Lung (tissue), 12 donors: ENCODE measurements around the gene DEDD2. TPM values are rescaled to one million over a fixed set of nuclear protein-coding genes. Genes with fewer than 3 reads are reported as not detected.

Source experiments
- ATAC-seq: fragments of 200-7000 bp; cut with Tn5 transposase; one replicate; pipeline ENCODE4 v1.9.1; 2020; ENCODE audit warnings: moderate number of reproducible peaks; ENCODE audit not compliant: insufficient read depth, low FRiP score
- DNase-seq, 3 donors: peaks; one replicate each; pipeline ENCODE4 v3.0.0-alpha.2; 2013 to 2017
- H3K27ac ChIP-seq, 2 donors: one replicate each; pipeline ENCODE4 v1.5.1; 2013; ENCODE audit warnings: mild to moderate bottlenecking in 2 of 2, moderate library complexity in 2 of 2, control low read depth in 1 of 2, inconsistent platforms in 1 of 2, low read depth in 1 of 2, low read length in 1 of 2
- H3K27me3 ChIP-seq, 3 donors: one replicate each; pipeline ENCODE4 v1.5.1; 2013; ENCODE audit warnings: low read length in 2 of 3; ENCODE audit not compliant: control insufficient read depth in 3 of 3, insufficient read depth in 3 of 3
- H3K36me3 ChIP-seq, 4 donors: one replicate each; pipeline ENCODE4 v1.5.1; 2013; ENCODE audit warnings: low read length in 4 of 4, mild to moderate bottlenecking in 1 of 4, moderate library complexity in 1 of 4; ENCODE audit not compliant: control insufficient read depth in 4 of 4, insufficient read depth in 4 of 4
- H3K4me1 ChIP-seq, 5 donors: one replicate each; pipeline ENCODE4 v1.5.1; 2013; ENCODE audit warnings: low read length in 5 of 5, mild to moderate bottlenecking in 2 of 5, moderate library complexity in 1 of 5; ENCODE audit not compliant: control insufficient read depth in 5 of 5, insufficient read depth in 5 of 5
- H3K4me3 ChIP-seq: one replicate; pipeline ENCODE4 v1.5.1; 2013; ENCODE audit warnings: mild to moderate bottlenecking, control low read depth, moderate library complexity
- H3K9ac ChIP-seq, 2 donors: one replicate each; pipeline ENCODE4 v1.5.1; 2013; ENCODE audit warnings: low read length in 2 of 2, control low read depth in 1 of 2; ENCODE audit not compliant: insufficient read depth in 1 of 2
- H3K9me3 ChIP-seq, 4 donors: one replicate each; pipeline ENCODE4 v1.5.1; 2013; ENCODE audit warnings: low read length in 3 of 4, mild to moderate bottlenecking in 1 of 4, moderate library complexity in 1 of 4; ENCODE audit not compliant: control insufficient read depth in 4 of 4, insufficient read depth in 3 of 4
- CTCF ChIP-seq: IDR thresholded peaks from 2 replicates; pipeline ENCODE4 v1.5.1; 2012; ENCODE audit warnings: mild to moderate bottlenecking; ENCODE audit errors: control extremely low read depth, extremely low read depth
- WGBS, 2 donors: extraction: QIAGEN DNeasy Blood & Tissue Kit; methylation state at CpG; one replicate each; pipeline ENCODE4 v1.1.7; 2013; 5-methylcytosine and 5-hydroxymethylcytosine counted together
- polyA plus RNA-seq, 2 donors: library from polyadenylated mRNA; stranded (reverse); fragments of 200-250 nt; gene quantifications; one replicate each; pipeline ENCODE4 v1.2.1, GENCODE V29; 2013
- total RNA-seq, 2 donors: library from RNA; depleted of rRNA in 1 of 2; stranded (reverse); fragments of >200 nt in 1 of 2; gene quantifications; one replicate each; pipeline ENCODE4 v1.2.1, GENCODE V29; 2014 to 2021
- donor health status: control.
- donor health status: control.
- donor health status: Bipolar disorder and iron deficiency.
- donor health status: healthy.
- donor health status: DM: yes; HTN: yes; CAD: no.

Gene DEDD2
- total and polyA plus RNA-seq, 4 donors: 31.4 to 60.8 (median 36.7) TPM

DNA sequence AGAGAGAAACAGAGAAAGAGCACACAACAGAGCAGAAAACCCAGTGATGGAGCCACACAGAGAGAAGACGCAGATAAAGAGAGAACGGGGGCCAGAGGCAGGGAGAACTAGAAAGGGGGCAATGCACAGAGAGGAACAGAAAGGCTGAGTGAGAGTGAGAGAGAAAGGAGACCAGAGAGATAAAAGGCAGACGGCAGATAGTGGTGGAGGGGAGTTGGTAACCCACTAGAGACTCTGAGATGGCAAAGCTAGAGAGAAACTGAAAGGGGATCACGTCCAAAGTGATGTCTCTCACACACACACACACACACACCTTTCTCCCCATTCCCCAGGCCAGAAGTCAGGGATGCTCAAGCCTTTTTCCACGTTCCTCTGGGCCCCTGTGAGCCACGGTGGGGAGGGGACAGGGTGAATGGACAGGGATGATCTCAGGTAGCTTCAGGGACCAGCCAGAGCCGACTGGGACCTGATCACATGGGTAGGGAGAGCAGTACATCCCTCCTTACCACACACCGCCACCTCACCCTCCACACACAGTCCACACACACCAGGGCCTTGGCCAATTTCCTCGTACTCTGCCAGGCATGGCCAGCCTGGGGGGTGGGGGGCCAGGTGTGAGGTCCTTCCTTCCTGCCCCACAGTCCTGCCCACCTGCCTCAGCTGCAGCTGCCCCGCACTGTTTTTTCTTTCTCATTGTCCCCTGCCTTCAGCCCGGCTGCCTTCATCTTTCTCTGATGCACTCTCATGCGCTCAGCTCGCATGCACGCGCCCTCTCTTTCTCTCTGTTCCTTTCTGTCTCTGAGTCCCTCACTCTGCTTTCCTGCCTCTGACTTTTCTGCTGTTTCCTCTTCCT lies 62.8 kb downstream of the DEDD2 start:
- DNase-seq: no peak
- Histone ChIP-seq H3K27ac (no peak overlapping the region), H3K27me3 (peaks cover 0 to 48% (median 23%) of the 10 kb centered on the region in 3 donors), H3K9me3 (peaks cover 0 to 3% (median 0%) of the 10 kb centered on the region in 4 donors), H3K4me3 (no peak overlapping the region), H3K9ac (no peak overlapping the region), H3K4me1 (no peaks in the 10 kb centered on the region), H3K36me3 (no peaks in the 10 kb centered on the region)
- 42 to 45% methylated on average over 15 of the region's 15 CpGs for WGBS, 2 donors
- TF ChIP-seq CTCF: no peak
- no peak for ATAC-seq

GRCh38 chr19:42153672-42154433 lies 63.6 kb downstream of the DEDD2 start:
- ATAC-seq: no peak
- no peak for DNase-seq
- Histone ChIP-seq H3K4me1 (no peaks in the 10 kb centered on the region), H3K27ac (no peak overlapping the region), H3K9ac (no peak overlapping the region), H3K36me3 (no peaks in the 10 kb centered on the region), H3K27me3 (peaks cover 0 to 53% (median 23%) of the 10 kb centered on the region in 3 donors), H3K4me3 (no peak overlapping the region), H3K9me3 (peaks cover 0 to 3% (median 0%) of the 10 kb centered on the region in 4 donors)
- WGBS, 2 donors: 57 to 68% methylated on average over 20 of the region's 20 CpGs
- no peak for TF ChIP-seq CTCF

GRCh38 chr19:42152910-42153671 lies 64.4 kb downstream of the DEDD2 start:
- 90 to 96% methylated on average over 25 of the region's 25 CpGs for WGBS, 2 donors

More at GRCh38 chr19:42152910-42153671, 64.4 kb downstream of the DEDD2 start:
- Histone ChIP-seq H3K9me3 (peaks cover 0 to 3% (median 0%) of the 10 kb centered on the region in 4 donors), H3K27ac (no peak overlapping the region), H3K36me3 (no peaks in the 10 kb centered on the region), H3K4me1 (no peaks in the 10 kb centered on the region), H3K9ac (no peak overlapping the region), H3K4me3 (no peak overlapping the region), H3K27me3 (peaks cover 0 to 56% (median 19%) of the 10 kb centered on the region in 3 donors)
- ATAC-seq (no peak), DNase-seq (no peak)
- TF ChIP-seq CTCF: no peak
